ENCODE results near the gene PLEKHA6.

DNA sequence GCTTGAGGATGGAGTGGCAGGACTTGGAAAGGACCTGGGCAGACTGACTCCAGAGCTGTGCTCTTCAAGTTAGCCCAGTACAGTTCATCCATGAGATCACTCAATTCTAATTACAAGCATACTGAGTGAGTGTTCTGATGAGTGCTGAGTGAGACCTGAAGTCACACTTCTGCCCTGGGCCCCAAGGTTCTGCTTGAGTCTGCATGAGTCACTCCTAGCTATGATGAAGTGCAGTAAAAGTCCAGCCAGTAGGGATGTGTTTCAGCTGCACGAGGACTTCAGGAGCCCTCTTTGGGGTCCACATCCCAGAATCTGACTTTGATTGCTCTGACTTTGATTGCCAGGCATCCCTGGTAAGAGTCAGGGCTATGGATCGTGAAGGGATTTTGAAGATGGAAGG is 35.8 kb downstream of the PLEKHA6 start:
- TF ChIP-seq, protein P1, sequence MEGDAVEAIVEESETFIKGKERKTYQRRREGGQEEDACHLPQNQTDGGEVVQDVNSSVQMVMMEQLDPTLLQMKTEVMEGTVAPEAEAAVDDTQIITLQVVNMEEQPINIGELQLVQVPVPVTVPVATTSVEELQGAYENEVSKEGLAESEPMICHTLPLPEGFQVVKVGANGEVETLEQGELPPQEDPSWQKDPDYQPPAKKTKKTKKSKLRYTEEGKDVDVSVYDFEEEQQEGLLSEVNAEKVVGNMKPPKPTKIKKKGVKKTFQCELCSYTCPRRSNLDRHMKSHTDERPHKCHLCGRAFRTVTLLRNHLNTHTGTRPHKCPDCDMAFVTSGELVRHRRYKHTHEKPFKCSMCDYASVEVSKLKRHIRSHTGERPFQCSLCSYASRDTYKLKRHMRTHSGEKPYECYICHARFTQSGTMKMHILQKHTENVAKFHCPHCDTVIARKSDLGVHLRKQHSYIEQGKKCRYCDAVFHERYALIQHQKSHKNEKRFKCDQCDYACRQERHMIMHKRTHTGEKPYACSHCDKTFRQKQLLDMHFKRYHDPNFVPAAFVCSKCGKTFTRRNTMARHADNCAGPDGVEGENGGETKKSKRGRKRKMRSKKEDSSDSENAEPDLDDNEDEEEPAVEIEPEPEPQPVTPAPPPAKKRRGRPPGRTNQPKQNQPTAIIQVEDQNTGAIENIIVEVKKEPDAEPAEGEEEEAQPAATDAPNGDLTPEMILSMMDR (IDR thresholded peaks at IDR 0.05): no peak
- no peak for TF ChIP-seq POLR2A (IDR thresholded peaks at IDR 0.05)
